HUES6 (cell line): ENCODE data around the gene AOPEP.

ENCODE experiments used
- H3K27ac ChIP-seq: 2 replicates; pipeline ENCODE4 v1.7.0; 2013; ENCODE audit warnings: low read depth, mild to moderate bottlenecking, low read length, inconsistent platforms
- H3K27me3 ChIP-seq: 2 replicates; pipeline ENCODE4 v1.6.1; 2013; ENCODE audit warnings: low read length; ENCODE audit not compliant: control insufficient read depth, insufficient read depth
- H3K36me3 ChIP-seq: 2 replicates; pipeline ENCODE4 v1.6.1; 2013; ENCODE audit warnings: low read length; ENCODE audit not compliant: control insufficient read depth, insufficient read depth
- H3K4me1 ChIP-seq: 2 replicates; pipeline ENCODE4 v1.6.1; 2013; ENCODE audit warnings: low read length; ENCODE audit not compliant: control insufficient read depth, insufficient read depth
- H3K4me3 ChIP-seq: 2 replicates; pipeline ENCODE4 v1.5.1; 2013; ENCODE audit warnings: low read depth, low read length
- H3K9ac ChIP-seq: one replicate; pipeline ENCODE4 v1.6.1; 2013; ENCODE audit warnings: mild to moderate bottlenecking, low read length
- H3K9me3 ChIP-seq: 2 replicates; pipeline ENCODE4 v1.6.1; 2013; ENCODE audit warnings: low read depth, low read length; ENCODE audit not compliant: control insufficient read depth, insufficient read depth

AOPEP gene

GRCh38 chr9:94971378-94972131, 245.1 kb downstream of the AOPEP start:
- Histone ChIP-seq H3K27me3 (no peaks in the 10 kb centered on the region), H3K36me3 (no peaks in the 10 kb centered on the region), H3K9me3 (no peaks in the 10 kb centered on the region), H3K9ac (no peak overlapping the region), H3K4me1 (peaks cover 15% of the 10 kb centered on the region), H3K4me3 (no peak overlapping the region), H3K27ac (no peak overlapping the region)

- H3K9ac ChIP-seq: no peak overlapping the region
- peaks cover 15% of the 10 kb centered on the region for H3K4me1 ChIP-seq
- no peaks in the 10 kb centered on the region for H3K36me3 ChIP-seq
- no peaks in the 10 kb centered on the region for H3K9me3 ChIP-seq
- no peak overlapping the region for H3K27ac ChIP-seq
- no peak overlapping the region for H3K4me3 ChIP-seq
- no peaks in the 10 kb centered on the region; the same call in 1 of the 2 replicates for H3K27me3 ChIP-seq
These were observed 247.0 kb downstream of the AOPEP start for GRCh38 chr9:94973451-94973941.

GRCh38 chr9:94974154-94974879, 247.8 kb downstream of the AOPEP start:
- Histone ChIP-seq H3K27me3 (peaks cover 8% of the 10 kb centered on the region; the same call in 1 of the 2 replicates), H3K9me3 (no peaks in the 10 kb centered on the region), H3K4me1 (peaks cover 15% of the 10 kb centered on the region), H3K9ac (no peak overlapping the region), H3K36me3 (0 out of 2 replicates have a peak, but pooled peaks cover 1% of the 10 kb centered on the region), H3K4me3 (no peak overlapping the region), H3K27ac (no peak overlapping the region)

DNA sequence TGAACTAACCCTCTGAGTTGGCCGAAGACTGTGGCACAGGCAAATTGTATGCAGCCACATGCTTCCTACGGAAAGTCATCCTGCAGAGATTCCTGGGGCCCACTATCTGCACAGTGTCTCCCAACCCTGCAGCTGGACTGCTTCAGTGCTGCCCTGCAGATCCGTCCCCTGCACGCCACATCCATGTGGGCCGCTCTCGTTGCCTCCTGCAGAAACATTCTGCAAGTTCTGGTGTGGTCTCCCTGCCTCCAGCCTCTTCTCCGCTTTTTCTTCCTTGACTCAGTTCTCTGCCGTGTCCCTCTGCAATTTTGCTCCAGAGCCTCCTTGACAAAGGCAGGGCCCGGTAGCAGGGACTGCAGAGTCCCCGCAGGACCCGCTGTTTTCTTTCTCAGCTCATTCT, 249.0 kb downstream of the AOPEP start:
- Histone ChIP-seq H3K9me3 (no peaks in the 10 kb centered on the region), H3K27me3 (peaks cover 10% of the 10 kb centered on the region; the same call in 1 of the 2 replicates), H3K4me3 (no peak overlapping the region), H3K4me1 (peaks cover 23% of the 10 kb centered on the region), H3K27ac (no peak overlapping the region), H3K9ac (no peak overlapping the region), H3K36me3 (0 out of 2 replicates have a peak, but pooled peaks cover 2% of the 10 kb centered on the region)

DNA sequence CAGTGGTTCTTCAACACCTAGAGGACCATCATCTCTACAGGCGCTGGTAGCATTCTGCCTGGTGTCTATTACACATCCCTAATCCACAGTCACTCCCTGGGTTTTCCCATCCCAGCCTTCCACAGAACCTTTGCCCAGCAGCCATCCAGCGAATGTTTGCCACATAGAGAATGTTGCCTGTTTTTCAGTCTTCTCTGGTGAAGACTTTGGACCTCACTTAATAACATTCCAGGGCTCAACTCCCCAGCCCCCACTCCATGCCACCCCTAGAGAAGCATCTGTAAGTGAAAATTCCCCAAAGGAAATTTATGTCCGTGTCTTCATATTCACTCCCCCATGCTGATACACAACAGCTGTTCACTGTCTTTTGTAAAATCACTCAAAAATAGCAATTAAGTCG, 249.6 kb downstream of the AOPEP start:
- Histone ChIP-seq H3K4me3 (no peak overlapping the region), H3K9me3 (no peaks in the 10 kb centered on the region), H3K36me3 (0 out of 2 replicates have a peak, but pooled peaks cover 2% of the 10 kb centered on the region), H3K27ac (no peak overlapping the region), H3K4me1 (peaks cover 28% of the 10 kb centered on the region), H3K27me3 (peaks cover 10% of the 10 kb centered on the region; the same call in 1 of the 2 replicates), H3K9ac (no peak overlapping the region)

DNA sequence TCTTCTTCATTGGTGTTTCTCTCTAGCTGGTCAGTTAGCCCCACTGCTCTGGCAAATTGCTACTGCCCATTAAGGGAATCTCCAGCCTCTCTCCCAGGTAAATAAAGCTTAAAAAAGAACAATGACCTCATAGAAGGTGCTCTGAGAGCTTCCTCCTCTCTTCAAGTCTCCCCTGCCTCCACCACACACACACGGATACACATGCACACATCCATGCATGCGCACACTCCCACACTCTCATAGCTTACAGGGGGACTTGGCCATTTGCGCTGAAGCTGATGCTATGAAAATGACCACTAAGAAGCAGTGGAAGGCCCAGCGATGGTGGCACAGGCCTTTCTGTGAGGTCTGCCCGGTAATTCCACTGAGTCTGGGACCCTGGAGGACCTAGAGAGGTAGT, 250.9 kb downstream of the AOPEP start:
- Histone ChIP-seq H3K27ac (no peak overlapping the region), H3K9ac (no peak overlapping the region), H3K36me3 (0 out of 2 replicates have a peak, but pooled peaks cover 2% of the 10 kb centered on the region), H3K9me3 (no peaks in the 10 kb centered on the region), H3K4me3 (no peak overlapping the region), H3K4me1 (peaks cover 28% of the 10 kb centered on the region), H3K27me3 (peaks cover 10% of the 10 kb centered on the region; the same call in 1 of the 2 replicates)

DNA sequence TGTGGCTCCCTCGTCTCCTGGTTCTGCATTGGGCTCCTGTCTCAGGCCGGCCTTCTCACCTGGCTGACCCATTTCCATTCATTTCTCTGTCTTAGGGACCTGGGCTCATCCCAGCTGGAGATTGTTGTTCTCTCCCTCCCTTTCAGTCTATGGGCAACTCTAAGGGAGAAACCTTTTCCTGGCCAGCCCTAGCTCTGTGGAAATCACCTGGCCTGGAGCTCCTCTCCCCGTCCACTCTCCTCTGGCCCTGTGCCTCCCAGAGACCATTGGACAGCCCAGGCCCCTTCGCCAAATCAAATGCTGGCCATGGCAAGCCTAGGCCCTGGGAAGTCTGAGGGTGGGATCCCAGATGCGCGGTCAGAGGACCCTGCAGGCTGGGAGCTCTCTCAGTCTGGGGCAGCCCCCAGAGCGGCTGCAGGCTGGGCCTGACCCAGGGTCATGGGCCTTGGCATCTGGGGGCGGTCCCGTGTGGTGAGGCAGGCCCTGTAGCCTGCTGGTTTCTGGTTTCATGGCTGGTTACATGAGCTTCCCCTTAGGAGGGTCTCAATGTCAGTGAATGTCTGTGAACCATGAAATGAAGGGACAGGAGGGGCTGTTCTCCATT, 253.5 kb downstream of the AOPEP start:
- Histone ChIP-seq H3K9me3 (no peaks in the 10 kb centered on the region), H3K9ac (no peak overlapping the region), H3K36me3 (0 out of 2 replicates have a peak, but pooled peaks cover 2% of the 10 kb centered on the region)

DNA sequence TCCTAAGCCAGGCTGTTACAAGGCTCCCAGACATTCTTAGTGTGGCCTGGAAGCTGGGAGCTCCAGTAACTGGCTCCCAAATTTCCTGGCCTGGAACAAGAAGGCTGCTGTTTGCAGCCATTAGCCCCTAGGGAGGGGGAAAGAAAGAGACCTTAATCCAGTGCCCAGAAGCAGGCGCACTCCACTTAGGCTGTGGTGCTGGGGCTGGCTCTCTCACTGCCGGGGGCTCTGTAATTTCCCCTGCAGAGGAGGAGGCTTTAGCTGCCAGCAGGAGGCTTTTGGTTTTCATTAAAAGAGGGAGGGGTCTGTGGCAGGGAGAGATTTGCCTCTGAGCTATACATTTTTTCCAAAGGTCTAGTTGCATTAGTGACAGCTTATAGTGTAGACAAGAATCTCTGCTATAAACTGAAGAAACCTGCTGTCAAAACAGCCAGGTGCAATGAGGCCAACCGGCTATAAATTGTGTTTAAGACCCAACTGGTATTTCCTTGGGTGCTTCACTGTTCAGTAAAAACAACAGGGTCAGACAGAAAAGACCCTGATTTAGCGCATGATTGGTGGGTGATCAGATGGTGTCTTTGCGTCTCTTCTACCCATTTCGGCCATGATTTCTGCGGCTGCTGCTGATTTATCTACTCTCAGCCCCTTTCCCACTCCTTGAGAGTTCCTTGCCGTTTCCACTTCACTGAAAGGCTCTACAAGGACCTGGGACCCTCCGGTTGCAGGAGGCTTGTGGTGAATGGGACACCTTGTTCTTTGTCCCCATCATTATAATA, 254.6 kb downstream of the AOPEP start:
- H3K9me3 ChIP-seq: no peaks in the 10 kb centered on the region
- peaks cover 18% of the 10 kb centered on the region for H3K4me1 ChIP-seq
- H3K4me3 ChIP-seq: no peak overlapping the region
- no peak overlapping the region for H3K9ac ChIP-seq
- H3K27ac ChIP-seq: no peak overlapping the region
- H3K36me3 ChIP-seq: 0 out of 2 replicates have a peak, but pooled peaks cover 2% of the 10 kb centered on the region
- H3K27me3 ChIP-seq: peaks cover 10% of the 10 kb centered on the region; the same call in 1 of the 2 replicates

More for the DNA sequence above, 253.5 kb downstream of the AOPEP start:
- peaks cover 10% of the 10 kb centered on the region; the same call in 1 of the 2 replicates for H3K27me3 ChIP-seq
- no peak overlapping the region for H3K27ac ChIP-seq
- peaks cover 18% of the 10 kb centered on the region for H3K4me1 ChIP-seq
- no peak overlapping the region for H3K4me3 ChIP-seq

GRCh38 chr9:94981723-94982090, 255.2 kb downstream of the AOPEP start:
- no peak overlapping the region for H3K27ac ChIP-seq
- peaks cover 18% of the 10 kb centered on the region for H3K4me1 ChIP-seq
- H3K27me3 ChIP-seq: peaks cover 10% of the 10 kb centered on the region; the same call in 1 of the 2 replicates
- H3K9ac ChIP-seq: no peak overlapping the region
- H3K36me3 ChIP-seq: 0 out of 2 replicates have a peak, but pooled peaks cover 2% of the 10 kb centered on the region
- H3K4me3 ChIP-seq: no peak overlapping the region
- H3K9me3 ChIP-seq: no peaks in the 10 kb centered on the region

DNA sequence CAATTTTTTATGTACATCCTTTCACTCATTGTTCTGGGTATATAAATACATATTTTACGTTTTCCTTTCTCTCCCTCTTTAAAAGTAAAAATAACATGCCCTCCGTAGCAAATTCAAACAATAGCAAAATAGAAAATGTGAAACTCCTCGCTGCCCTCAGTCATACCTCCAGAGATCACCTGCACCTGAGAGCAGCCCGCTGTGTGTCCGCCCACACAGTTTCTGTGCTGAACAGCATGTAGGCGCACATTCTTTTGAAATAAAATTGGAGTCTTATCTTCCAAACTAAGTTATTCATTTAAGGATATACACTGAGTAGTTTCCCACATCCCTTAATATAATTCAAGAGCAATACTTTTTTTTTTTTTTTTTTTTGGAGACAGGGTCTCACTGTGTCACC, 255.7 kb downstream of the AOPEP start:
- Histone ChIP-seq H3K4me1 (peaks cover 18% of the 10 kb centered on the region), H3K9me3 (no peaks in the 10 kb centered on the region), H3K36me3 (0 out of 2 replicates have a peak, but pooled peaks cover 2% of the 10 kb centered on the region), H3K27me3 (peaks cover 10% of the 10 kb centered on the region; the same call in 1 of the 2 replicates), H3K9ac (no peak overlapping the region), H3K27ac (no peak overlapping the region), H3K4me3 (no peak overlapping the region)
